K562 (cell line): ENCODE data around the gene MYO9A. TPM values are rescaled to one million over a fixed set of nuclear protein-coding genes. Genes with fewer than 3 reads are reported as not detected.
A peak's percentile ranks its signal among the peaks of the same experiment; 100 is the strongest.

ENCODE experiments used
- ATAC-seq: fragments of 200-7000 bp; cut with Tn5 transposase; 3 replicates; pipeline ENCODE4 v1.9.1; 2020; ENCODE audit warnings: moderate library complexity
- BruUV-seq: library from RNA; stranded (reverse); fragments of 400-500 nt; replicated peaks from 2 replicates; lab custom pipeline; 2021; lab: Mats Ljungman, UMichigan
- CTCF ChIA-PET: fragments of 300-600 bp; formaldehyde crosslinking; extraction: SDS; loops from one replicate; lab custom pipeline; 2021; ENCODE audit warnings: low intra/inter-chr PET ratio; lab: Yijun Ruan, JAX
- POLR2A ChIA-PET: fragments of 300-600, 350-650 bp; sonication (Branson Sonifier 250); formaldehyde crosslinking; extraction: SDS; loops from one replicate; lab custom pipeline; 2021; ENCODE audit warnings: antibody characterized with exemption, inconsistent platforms; lab: Yijun Ruan, JAX
- DNase-seq, 4 experiments: peaks; one replicate each; pipeline versions ENCODE4 v3.0.0 to v3.0.0-alpha.2; 2011 to 2018; ENCODE audit warnings: low spot score in 3 of 4, mixed read lengths in 3 of 4; ENCODE audit errors: extremely low read depth in 1 of 4
- FAIRE-seq: peaks from 2 replicates; lab custom pipeline; 2011; peaks lifted over from hg19 to GRCh38; lab: Jason Lieb, UNC
- H2AFZ ChIP-seq: 2 replicates; pipeline ENCODE4 v1.6.0; 2011; ENCODE audit warnings: low read depth, low read length, control low read depth, inconsistent platforms
- H3K27ac ChIP-seq: fragments of 200-600 bp; 3 replicates; pipeline ENCODE4 v1.8.0; 2011; ENCODE audit warnings: low read depth, mild to moderate bottlenecking, control low read depth, inconsistent platforms, low read length, moderate library complexity, mixed read lengths; ENCODE audit errors: extremely low read depth
- H3K27me3 ChIP-seq, 2 experiments: fragments of 300-600 bp in 1 of 2; 2 replicates in 1 of 2; 3 replicates in 1 of 2; pipeline versions ENCODE4 v1.6.0 to v1.8.0; 2011; ENCODE audit warnings: inconsistent platforms in 2 of 2, low read length in 2 of 2, mild to moderate bottlenecking in 1 of 2, mixed read lengths in 1 of 2, moderate library complexity in 1 of 2; ENCODE audit not compliant: control insufficient read depth in 2 of 2, insufficient read depth in 2 of 2
- H3K36me3 ChIP-seq: fragments of 300-600 bp; 3 replicates; pipeline ENCODE4 v1.8.0; 2011; ENCODE audit warnings: mild to moderate bottlenecking, low read length, inconsistent platforms; ENCODE audit not compliant: control insufficient read depth, insufficient read depth
- H3K4me1 ChIP-seq, 2 experiments: fragments of 200-600 bp in 1 of 2; replicated peaks in 1 of 2; 2 replicates in 1 of 2; 3 replicates in 1 of 2; pipeline versions ENCODE4 v1.5.1 to v1.8.0; 2011; ENCODE audit warnings: inconsistent platforms in 2 of 2, low read length in 2 of 2, mild to moderate bottlenecking in 1 of 2, mixed read lengths in 1 of 2, moderate library complexity in 1 of 2; ENCODE audit not compliant: control insufficient read depth in 2 of 2, insufficient read depth in 2 of 2
- H3K4me2 ChIP-seq: 2 replicates; pipeline ENCODE4 v1.6.1; 2011; ENCODE audit warnings: low read length, control low read depth, inconsistent platforms, mixed read lengths; ENCODE audit not compliant: insufficient read depth
- H3K4me3 ChIP-seq: fragments of 200-600 bp; sonication (generic), shearing (Covaris generic); 2 replicates; pipeline ENCODE4 v1.5.1; 2016; ENCODE audit warnings: control low read depth, inconsistent platforms
- H3K79me2 ChIP-seq: fragments of 200-600 bp; 3 replicates; pipeline ENCODE4 v1.8.0; 2011; ENCODE audit warnings: low read length, inconsistent platforms; ENCODE audit not compliant: control insufficient read depth, insufficient read depth
- H3K9ac ChIP-seq, 2 experiments: 2 replicates each; pipeline versions ENCODE4 v1.6.0 to v1.6.1; 2011; ENCODE audit warnings: low read depth in 2 of 2, low read length in 2 of 2, control low read depth in 1 of 2, inconsistent platforms in 1 of 2, mild to moderate bottlenecking in 1 of 2, mixed read lengths in 1 of 2; ENCODE audit not compliant: insufficient read depth in 1 of 2
- H3K9me1 ChIP-seq: one replicate; pipeline ENCODE4 v1.6.0; 2011; ENCODE audit warnings: inconsistent platforms, mild to moderate bottlenecking, low read length, moderate library complexity; ENCODE audit not compliant: control insufficient read depth, insufficient read depth
- H3K9me3 ChIP-seq: replicated peaks from 2 replicates; pipeline ENCODE4 v1.5.1; 2011; ENCODE audit warnings: low read depth, low read length, inconsistent platforms; ENCODE audit not compliant: control insufficient read depth, insufficient read depth
- H4K20me1 ChIP-seq: replicated peaks from 2 replicates; pipeline ENCODE4 v1.6.1; 2011; ENCODE audit warnings: low read length, inconsistent platforms, mixed read lengths; ENCODE audit not compliant: control insufficient read depth, insufficient read depth
- WGBS: fragments of 100-300 bp; shearing (Covaris generic); methylation state at CpG from one replicate; pipeline ENCODE4 v1.1.6; 2016; ENCODE audit warnings: low coverage, mixed read lengths; ENCODE audit not compliant: insufficient coverage; ENCODE audit errors: missing lambda C conversion rate; 5-methylcytosine and 5-hydroxymethylcytosine counted together
- in situ Hi-C: fragments of 300-500 bp; cut with MboI; formaldehyde crosslinking; loops from 4 replicates; pipeline ENCODE4 v1.15.0; 2018; ENCODE audit warnings: inconsistent platforms, mixed read lengths
- intact Hi-C: fragments of 100-400 bp; cut with micrococcal nuclease; formaldehyde crosslinking; loops from 2 replicates; pipeline ENCODE4 v1.14.2; 2022
- polyA plus RNA-seq, 8 experiments: library from polyadenylated mRNA; depleted of rRNA in 4 of 8; stranded (reverse) in 5 of 8; unstranded in 3 of 8; fragments of >200 nt; fragmentation: Nextera tagmentation in 2 of 8; fragmentation: Illumina TruSeq in 1 of 8; extraction: Ambion mirVana in 2 of 8; extraction: Trizol in 1 of 8; gene quantifications; 2 replicates each; pipeline versions ENCODE4 v1.2.1 to v1.2.3, GENCODE V29; 2011 to 2014; ENCODE audit warnings: inconsistent platforms in 1 of 8, missing spikeins in 1 of 8
- total RNA-seq, 7 experiments: library from RNA; depleted of rRNA in 6 of 7; stranded (reverse); fragments of >200 nt in 6 of 7; fragmentation: Illumina TruSeq in 2 of 7; extraction: Trizol in 2 of 7; gene quantifications; 2 replicates each; pipeline versions ENCODE4 v1.2.1 to v1.2.3, GENCODE V29; 2011 to 2021; ENCODE audit warnings: low replicate concordance in 1 of 7
- TF ChIP-seq, protein P1 (sequence below): fragments of 250-450 bp; sonication (Bioruptor Pico); IDR thresholded peaks from 2 replicates; pipeline ENCODE4 v1.8.0; 2022; ENCODE audit warnings: inconsistent platforms

The MYO9A gene
- total and polyA plus RNA-seq, 9 of the 15 experiments (the other 6 are each of a cell fraction or from before 2014, with no cell fraction given) = 1.9 to 15.4 (median 5.8) TPM

DNA sequence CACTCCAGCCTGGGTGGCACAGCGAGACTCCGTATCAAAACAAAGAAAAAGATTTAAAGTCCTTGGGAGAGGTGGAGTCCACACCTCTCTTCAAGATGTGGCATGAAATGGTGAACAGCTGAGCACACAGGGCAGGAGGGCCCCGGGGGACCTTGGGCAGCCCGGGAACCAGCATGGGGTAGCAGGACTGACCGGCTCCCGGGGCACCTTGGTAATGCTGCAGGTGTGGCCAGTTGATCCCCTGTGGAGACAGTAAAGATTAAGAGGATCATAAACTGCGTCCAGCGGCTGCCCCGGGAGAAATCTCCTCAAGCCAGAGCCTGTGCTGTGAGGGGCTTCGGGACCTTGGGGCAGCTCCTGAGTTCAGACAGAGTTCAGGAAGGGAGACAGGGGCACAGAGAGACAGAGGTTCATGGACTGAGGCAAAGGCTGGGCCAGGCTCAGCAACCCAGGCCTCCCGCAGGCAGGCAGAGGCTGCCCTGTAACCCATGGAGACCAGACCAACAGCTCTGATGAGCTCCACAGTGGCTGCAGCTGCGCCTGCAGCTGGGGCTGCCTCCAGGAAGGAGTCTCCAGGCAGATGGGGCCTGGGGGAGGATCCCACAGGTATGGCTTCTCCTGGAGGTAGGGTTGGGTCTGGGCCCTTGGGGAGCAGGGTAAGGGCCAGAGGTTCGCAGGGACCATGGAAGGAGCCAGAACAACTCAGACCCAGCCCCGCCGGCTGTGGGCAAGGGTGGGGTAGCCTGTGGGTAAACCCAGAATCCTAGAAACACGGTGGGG lies 307.5 kb downstream of the MYO9A start, which contains the start of gene NR2E3:
NR2E3 (plus strand) TSS at position 299 of the 780 bp plus-strand sequence; CDS start at position 489, 190 bp downstream.
- TF ChIP-seq, protein P1, sequence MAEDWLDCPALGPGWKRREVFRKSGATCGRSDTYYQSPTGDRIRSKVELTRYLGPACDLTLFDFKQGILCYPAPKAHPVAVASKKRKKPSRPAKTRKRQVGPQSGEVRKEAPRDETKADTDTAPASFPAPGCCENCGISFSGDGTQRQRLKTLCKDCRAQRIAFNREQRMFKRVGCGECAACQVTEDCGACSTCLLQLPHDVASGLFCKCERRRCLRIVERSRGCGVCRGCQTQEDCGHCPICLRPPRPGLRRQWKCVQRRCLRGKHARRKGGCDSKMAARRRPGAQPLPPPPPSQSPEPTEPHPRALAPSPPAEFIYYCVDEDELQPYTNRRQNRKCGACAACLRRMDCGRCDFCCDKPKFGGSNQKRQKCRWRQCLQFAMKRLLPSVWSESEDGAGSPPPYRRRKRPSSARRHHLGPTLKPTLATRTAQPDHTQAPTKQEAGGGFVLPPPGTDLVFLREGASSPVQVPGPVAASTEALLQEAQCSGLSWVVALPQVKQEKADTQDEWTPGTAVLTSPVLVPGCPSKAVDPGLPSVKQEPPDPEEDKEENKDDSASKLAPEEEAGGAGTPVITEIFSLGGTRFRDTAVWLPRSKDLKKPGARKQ (CRISPR knock-in tag) = no peak
- Histone ChIP-seq H3K27ac (no peak within 1 kb of the TSS), H2AFZ (no peak within 1 kb of the TSS), H3K4me3 (no peak within 1 kb of the TSS), H3K9ac (0 out of 4 replicates have a peak within 1 kb of the TSS, but pooled peaks of 1 of the 2 experiments have one; percentile 26), H3K4me1 (peaks cover 0 to 6% of the 10 kb centered on the region in 2 experiments; a peak in 2 of 5 replicates), H3K79me2 (no peaks in the 10 kb centered on the region), H3K9me1 (no peaks in the 10 kb centered on the region), H4K20me1 (peaks cover 5% of the 10 kb centered on the region), H3K9me3 (no peaks in the 10 kb centered on the region), H3K27me3 (peaks cover 35 to 72% of the 10 kb centered on the region in 2 experiments; a peak in 4 of 5 replicates), H3K4me2 (no peak within 1 kb of the TSS), H3K36me3 (no peaks in the 10 kb centered on the region)
- ChIA-PET CTCF (no interaction called here), POLR2A (interaction anchor here (0.6 to 0.7 kb wide), 2 partner anchors 37 to 60 kb away, joined by 3 to 5 read pairs; no protein-coding TSS in a partner anchor)
- in situ Hi-C loops = no loop called here
- no peak for DNase-seq
- FAIRE-seq = no peak
- intact Hi-C loops = no loop called here
- 2% methylated on average over 15 of the region's 16 CpGs for WGBS
- no TSS peak for BruUV-seq
- no peak for ATAC-seq
